Measurements from ENCODE around the gene HSP90AB1.

The HSP90AB1 gene

DNA sequence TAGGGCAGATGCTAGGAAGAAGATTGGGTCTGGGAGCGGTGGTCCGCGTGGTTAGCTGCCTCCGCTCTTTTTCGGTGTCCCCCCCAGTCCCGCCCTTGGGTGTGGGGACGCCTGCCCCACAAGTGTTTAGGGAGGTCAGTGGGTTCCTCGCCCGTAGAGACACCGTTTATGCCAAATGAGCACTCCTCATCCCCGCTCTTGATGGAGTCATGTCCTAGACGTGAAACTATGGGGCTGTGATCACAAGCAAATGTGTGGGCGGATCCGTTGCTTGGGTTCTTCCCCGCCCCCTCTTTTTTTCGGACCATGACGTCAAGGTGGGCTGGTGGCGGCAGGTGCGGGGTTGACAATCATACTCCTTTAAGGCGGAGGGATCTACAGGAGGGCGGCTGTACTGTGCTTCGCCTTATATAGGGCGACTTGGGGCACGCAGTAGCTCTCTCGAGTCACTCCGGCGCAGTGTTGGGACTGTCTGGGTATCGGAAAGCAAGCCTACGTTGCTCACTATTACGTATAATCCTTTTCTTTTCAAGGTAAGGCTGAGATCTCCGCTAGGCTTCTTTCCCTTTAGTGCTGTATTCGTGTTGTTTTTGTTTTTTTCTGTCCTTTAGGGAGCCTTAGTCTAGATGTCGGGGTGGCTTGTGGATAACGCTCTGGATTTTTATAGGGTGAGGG, at the start of gene HSP90AB1:
HSP90AB1 (plus strand) TSS at position 439 of the 675 bp plus-strand sequence. CDS start 1,529 bp downstream, outside the sequence.
- DNase-seq (ENCODE audit: low read depth in 2 of 3, low spot score in 2 of 3): peak; percentile 90 to 92 (median 90)

DNA sequence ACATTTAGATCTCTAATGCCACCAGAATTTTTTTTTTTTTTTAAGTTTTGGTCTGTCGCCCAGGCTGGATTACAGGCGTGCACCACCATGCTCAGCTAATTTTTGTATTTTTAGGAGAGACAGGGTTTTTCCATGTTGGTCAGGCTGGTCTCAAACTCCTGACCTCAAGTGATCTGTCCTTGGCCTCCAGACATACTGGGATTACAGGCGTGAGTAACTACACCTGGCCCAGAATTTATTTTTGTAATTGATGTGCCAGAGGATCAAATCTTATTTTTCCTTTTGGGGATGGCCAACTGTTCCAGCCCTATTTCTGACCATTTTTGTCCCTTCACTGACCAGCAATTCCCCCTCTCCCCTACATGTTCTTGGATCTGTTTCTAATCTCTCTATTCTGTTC, 48.2 kb upstream of the HSP90AB1 start:
- DNase-seq (ENCODE audit: low read depth in 2 of 3, low spot score in 2 of 3): no peak

GRCh38 chr6:44199883-44200282, 47.0 kb upstream of the HSP90AB1 start:
- no peak for DNase-seq (ENCODE audit: low read depth in 2 of 3, low spot score in 2 of 3)

- DNase-seq (ENCODE audit: low read depth in 2 of 3, low spot score in 2 of 3): no peak
These were observed 45.7 kb upstream of the HSP90AB1 start for GRCh38 chr6:44201200-44201599.

DNA sequence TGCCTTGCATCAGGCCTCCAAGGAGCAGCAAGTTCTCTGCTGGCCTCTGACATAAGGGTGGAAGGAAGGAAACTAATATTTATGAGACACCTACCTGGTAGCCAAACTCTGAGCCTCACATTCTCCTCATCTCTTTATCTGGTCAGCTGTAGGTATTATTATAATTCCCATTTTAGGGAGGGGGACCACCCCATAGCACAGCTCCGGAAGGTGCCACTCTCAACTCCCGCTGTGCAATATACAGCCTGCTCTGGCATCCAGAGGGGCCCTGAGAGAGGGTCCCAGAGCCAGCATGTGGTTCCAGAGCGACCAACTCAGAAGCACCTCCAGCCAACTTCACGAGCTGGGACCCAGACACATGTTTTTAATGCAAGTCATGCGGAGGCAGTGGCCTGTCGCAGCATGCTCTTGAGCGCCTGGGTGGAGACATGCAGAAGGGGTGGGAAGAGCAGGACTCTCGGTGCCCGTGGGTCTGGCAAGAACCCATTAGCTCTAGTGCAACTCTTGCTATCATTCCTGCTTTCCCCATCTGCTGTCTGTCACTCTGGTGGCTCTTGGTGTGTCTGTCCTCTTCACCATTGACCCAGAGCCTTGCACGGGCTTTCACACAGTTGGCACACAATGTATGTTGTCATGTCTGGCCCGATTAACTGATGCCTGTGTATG, 45.1 kb upstream of the HSP90AB1 start:
- DNase-seq (ENCODE audit: low read depth in 2 of 3, low spot score in 2 of 3): no peak

- no peak for DNase-seq (ENCODE audit: low read depth in 2 of 3, low spot score in 2 of 3)
These were observed 44.4 kb upstream of the HSP90AB1 start for GRCh38 chr6:44202332-44202971.

DNA sequence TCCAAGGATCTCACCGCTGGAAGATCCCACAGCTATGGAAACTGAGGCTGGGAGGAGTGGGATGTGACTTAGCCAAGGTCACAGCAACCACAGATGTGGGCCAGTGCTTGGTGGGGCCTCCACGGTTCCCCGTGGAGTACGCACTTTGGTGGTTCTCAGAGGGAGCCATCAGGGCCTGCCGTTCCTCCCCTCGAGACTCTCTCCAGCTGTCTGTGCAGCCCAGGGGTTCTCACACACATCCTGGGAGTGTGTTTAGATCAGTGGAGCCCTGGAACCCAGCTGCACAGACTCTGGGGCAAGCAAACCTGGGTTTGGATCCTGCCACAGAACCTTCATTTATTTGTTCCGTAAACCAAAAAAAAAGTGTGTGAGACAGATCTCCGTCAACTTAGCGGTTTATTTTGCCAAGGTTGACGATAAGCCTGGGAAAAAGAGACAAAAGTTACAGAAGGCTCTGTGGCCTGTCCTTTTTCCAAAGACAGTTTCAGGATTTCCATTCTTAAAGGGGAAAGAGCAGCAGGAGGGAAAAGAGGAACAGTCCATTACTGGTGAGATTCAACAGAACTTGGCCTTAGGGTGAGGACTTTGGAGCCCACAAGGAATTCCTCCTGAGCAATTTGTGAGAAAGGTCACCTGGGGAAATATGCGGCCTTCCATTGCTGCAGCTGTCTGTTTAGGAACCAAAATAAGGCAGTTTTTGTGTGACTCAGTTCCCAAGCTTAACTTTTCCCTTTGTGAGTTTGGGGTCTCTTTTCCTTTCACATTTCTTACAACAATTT, 43.7 kb upstream of the HSP90AB1 start:
- no peak for DNase-seq (ENCODE audit: low read depth in 2 of 3, low spot score in 2 of 3)

DNA sequence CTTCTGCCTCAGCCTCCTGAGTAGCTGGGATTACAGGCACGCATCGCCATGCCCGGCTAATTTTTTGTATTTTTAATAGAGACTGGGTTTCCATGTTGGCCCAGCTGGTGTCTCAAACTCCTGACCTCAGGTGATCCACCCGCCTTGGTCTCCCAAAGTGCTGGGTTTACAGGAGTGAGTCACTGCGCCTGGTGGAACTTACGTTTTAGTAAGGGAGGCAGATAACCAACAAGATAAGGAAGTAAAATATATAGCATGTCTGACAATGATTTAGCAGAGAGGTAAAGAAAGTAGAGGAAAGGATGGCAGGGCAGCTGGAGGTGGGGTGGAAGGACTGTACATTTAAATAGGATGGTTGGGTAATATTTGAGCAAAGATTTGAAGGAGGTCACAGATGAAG, 42.9 kb upstream of the HSP90AB1 start:
- no peak for DNase-seq (ENCODE audit: low read depth in 2 of 3, low spot score in 2 of 3)

GRCh38 chr6:44207966-44208365, 38.9 kb upstream of the HSP90AB1 start:
- no peak for DNase-seq (ENCODE audit: low read depth in 2 of 3, low spot score in 2 of 3)

DNA sequence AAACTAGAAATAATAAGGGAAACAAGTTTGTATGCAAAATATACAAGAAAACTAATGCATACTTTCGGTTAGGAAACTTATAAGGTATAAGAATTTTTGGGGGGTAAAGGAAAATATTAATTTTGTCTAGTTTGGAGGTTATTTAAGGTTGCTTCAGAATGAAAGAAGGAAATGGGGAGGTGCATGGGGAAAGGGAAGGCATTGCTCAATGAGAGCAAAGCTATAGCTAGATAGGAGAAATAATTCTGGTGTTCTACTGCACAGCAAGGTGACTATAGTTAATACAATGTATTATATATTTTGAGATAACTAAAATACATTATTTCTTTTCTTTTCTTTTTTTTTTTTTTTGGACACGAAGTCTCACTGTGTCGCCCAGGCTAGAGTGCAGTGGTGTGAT, 35.6 kb upstream of the HSP90AB1 start:
- DNase-seq (ENCODE audit: low read depth in 2 of 3, low spot score in 2 of 3): no peak

GRCh38 chr6:44214307-44214706, 32.6 kb upstream of the HSP90AB1 start:
- DNase-seq (ENCODE audit: low read depth in 2 of 3, low spot score in 2 of 3): no peak

GRCh38 chr6:44216677-44217331, 30.1 kb upstream of the HSP90AB1 start, which contains the start of gene MYMX:
MYMX (plus strand) TSS chr6:44216926; CDS start chr6:44217472, 546 bp downstream.
- no peak for DNase-seq (ENCODE audit: low read depth in 2 of 3, low spot score in 2 of 3)

DNA sequence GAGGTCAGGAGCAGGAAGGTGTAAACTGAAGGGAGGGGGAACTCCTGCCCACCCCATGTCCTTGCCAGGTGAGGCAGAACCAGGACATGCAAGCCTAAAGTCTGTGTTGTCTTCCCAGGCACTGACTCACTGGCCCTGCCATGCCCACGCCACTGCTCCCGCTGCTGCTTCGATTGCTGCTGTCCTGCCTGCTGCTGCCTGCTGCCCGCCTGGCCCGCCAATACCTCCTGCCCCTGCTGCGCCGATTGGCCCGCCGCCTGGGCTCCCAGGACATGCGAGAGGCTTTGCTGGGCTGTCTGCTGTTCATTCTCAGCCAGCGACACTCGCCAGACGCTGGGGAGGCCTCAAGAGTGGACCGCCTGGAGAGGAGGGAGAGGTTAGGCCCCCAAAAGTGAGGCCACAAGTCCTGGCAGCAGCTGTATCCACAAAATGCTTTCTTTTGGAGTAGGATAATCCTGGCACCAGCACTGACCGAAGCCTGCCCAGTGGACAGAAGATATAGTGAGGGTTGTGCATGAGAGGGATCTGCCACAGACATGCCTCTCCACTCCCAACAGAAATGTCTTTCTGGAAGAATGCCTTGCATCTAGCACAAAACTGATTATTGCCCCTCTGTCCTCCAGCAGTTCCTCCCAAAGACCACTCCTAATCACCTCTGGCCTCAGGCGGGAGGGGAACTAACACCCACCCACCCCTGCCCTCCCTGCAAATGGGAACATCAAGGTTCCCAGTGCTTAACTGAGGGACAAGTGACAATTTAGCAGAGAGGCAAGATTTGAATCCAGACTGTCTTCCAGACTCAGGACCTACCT, 29.4 kb upstream of the HSP90AB1 start:
- no peak for DNase-seq (ENCODE audit: low read depth in 2 of 3, low spot score in 2 of 3)

GRCh38 chr6:44219053-44219814, 27.7 kb upstream of the HSP90AB1 start:
- no peak for DNase-seq (ENCODE audit: low read depth in 2 of 3, low spot score in 2 of 3)

GRCh38 chr6:44219815-44220784, 26.8 kb upstream of the HSP90AB1 start:
- DNase-seq (ENCODE audit: low read depth in 2 of 3, low spot score in 2 of 3): no peak

- DNase-seq (ENCODE audit: low read depth in 2 of 3, low spot score in 2 of 3): no peak
These were observed 26.0 kb upstream of the HSP90AB1 start for GRCh38 chr6:44220913-44221290.

GRCh38 chr6:44221291-44221960, 25.5 kb upstream of the HSP90AB1 start:
- no peak for DNase-seq (ENCODE audit: low read depth in 2 of 3, low spot score in 2 of 3)

- no peak for DNase-seq (ENCODE audit: low read depth in 2 of 3, low spot score in 2 of 3)
These were observed 25.0 kb upstream of the HSP90AB1 start for GRCh38 chr6:44221961-44222335.
